ENCODE results near the gene MED12. TPM values are rescaled to one million over a fixed set of nuclear protein-coding genes. Genes with fewer than 3 reads are reported as not detected.
A peak's percentile ranks its signal among the peaks of the same experiment; 100 is the strongest.

The MED12 gene
- total RNA-seq, 4 donors from 2014 or later = 23.7 to 34.2 (median 28.2) TPM

DNA sequence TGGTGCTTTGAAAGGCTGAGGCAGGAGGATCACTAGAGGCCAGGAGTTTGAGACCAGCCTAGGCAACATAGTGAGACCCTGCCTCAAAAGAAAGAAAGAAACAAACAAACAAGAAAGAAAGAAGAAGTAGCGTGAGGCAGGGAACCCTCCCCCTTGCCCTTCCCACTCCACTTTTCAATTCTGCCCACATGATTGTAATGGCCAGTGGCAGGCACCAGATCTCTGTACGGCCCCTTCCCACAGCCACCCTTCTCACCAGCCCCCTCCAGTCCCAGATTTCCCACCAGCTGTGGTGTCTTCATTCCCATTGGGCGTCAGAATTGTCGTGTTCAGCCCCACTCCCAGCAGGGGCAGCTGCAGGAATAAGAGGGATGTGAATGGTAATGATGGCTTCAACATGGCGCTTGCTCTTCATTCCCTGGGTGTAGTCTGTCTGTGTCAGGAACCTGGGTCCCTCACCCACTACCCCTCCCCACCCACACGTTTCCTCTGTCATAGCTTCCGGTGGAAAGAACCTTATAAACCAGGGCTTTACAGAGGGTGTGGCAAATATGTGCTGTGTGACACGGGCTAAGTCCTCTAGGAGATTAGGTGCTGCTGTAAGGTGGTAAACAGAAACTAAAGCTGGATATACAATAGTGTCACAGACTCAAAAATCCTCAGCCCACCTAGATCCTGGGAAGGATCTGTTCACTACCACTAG lies 7.1 kb upstream of the MED12 start, which contains the start of gene IL2RG:
TSS of gene IL2RG (minus strand) at position 437 of the 703 bp plus-strand sequence. CDS start at position 399, 38 bp downstream.
- Histone ChIP-seq H3K4me1 (no peaks in the 10 kb centered on the region), H3K27me3 (peaks cover 0 to 4% (median 0%) of the 10 kb centered on the region in 4 donors), H3K9me3 (no peaks in the 10 kb centered on the region), H3K27ac (replicated peaks in 1 of 4) (no peak within 1 kb of the TSS), H3K4me3 (peak within 1 kb of the TSS in 1 of 4 donors; percentile 31), H3K36me3 (no peaks in the 10 kb centered on the region)
- DNase-seq (ENCODE audit: extremely low spot score) = no peak
- intact Hi-C loops (cut with DNase I) = no loop called here
- WGBS = 47% methylated on average over 8 of the region's 8 CpGs
- TF ChIP-seq POLR2AphosphoS5 (IDR thresholded peaks at IDR 0.05) (peak in 1 of 2 donors; percentile 33), POLR2A (IDR thresholded peaks at IDR 0.05; ENCODE audit: low read depth) (no peak), CTCF (IDR thresholded peaks at IDR 0.05) (no peak), EP300 (IDR thresholded peaks at IDR 0.05) (no peak)

DNA sequence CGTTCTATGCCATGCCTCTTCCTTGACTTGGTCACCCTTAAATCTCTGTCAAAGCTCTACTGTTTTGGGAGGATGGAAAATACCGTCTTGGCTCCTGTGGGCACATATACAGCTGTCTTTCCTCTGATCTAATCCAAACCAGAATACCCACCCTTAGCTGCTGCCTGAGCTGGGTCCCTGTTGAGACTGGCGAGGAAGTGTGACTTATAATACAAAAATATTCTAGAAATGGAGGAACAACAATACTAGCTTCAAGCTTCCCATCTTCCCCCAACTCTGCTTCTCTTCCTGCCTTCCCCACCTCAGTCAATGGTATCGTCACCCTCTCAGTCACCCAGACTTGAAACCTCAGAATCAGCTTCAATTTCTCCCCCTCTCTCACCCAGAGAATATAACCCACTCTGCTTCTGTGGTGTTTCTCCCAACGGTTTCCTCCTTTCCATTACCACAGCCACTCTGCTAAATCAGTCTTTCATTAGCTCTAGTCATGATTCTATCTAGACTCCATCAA lies 6.4 kb upstream of the MED12 start:
- H3K27ac ChIP-seq (replicated peaks in 1 of 4) = no peak overlapping the region
- peak overlapping the region in 1 of 4 donors; percentile 31 for H3K4me3 ChIP-seq
- H3K4me1 ChIP-seq = no peaks in the 10 kb centered on the region
- TF ChIP-seq POLR2AphosphoS5 (IDR thresholded peaks at IDR 0.05) = no peak
- no peak for TF ChIP-seq POLR2A (IDR thresholded peaks at IDR 0.05; ENCODE audit: low read depth)
- TF ChIP-seq CTCF (IDR thresholded peaks at IDR 0.05) = no peak
- no peak for TF ChIP-seq EP300 (IDR thresholded peaks at IDR 0.05)
- no peaks in the 10 kb centered on the region for H3K9me3 ChIP-seq
- H3K27me3 ChIP-seq = peaks cover 0 to 4% (median 0%) of the 10 kb centered on the region in 4 donors
- intact Hi-C loops (cut with DNase I) = no loop called here
- WGBS = 53% methylated on average over 5 of the region's 5 CpGs
- DNase-seq (ENCODE audit: extremely low spot score) = no peak
- no peaks in the 10 kb centered on the region for H3K36me3 ChIP-seq

DNA sequence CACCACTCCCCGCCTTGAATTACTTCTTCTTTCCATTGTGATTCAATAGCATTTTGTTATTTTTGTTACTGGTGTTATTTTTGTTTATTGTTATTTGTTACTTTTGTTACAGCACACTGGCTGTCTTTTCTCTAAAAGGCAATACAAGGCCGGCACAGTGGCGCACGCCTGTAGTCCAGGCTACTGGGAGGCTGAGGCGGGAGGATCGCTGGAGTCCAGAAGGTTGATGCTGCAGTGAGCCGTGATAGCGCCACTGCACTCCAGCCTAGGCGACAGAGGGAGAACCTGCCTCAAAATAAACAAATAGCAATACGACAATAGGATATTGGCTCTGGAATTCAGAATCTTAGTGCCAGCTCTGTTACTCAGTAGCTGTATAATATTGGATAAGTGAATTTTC lies 1.0 kb upstream of the MED12 start:
- 83% methylated on average over 10 of the region's 10 CpGs for WGBS
- Histone ChIP-seq H3K4me3 (peak overlapping the region in 2 of 4 donors; percentile 60 to 65), H3K27ac (replicated peaks in 1 of 4) (no peak overlapping the region), H3K36me3 (peaks cover 3 to 23% (median 21%) of the 10 kb centered on the region in 4 donors), H3K27me3 (no peaks in the 10 kb centered on the region), H3K9me3 (no peaks in the 10 kb centered on the region), H3K4me1 (peaks cover 6 to 19% (median 18%) of the 10 kb centered on the region in 4 donors)
- DNase-seq (ENCODE audit: extremely low spot score) = no peak
- intact Hi-C loops (cut with DNase I) = no loop called here
- TF ChIP-seq CTCF (IDR thresholded peaks at IDR 0.05) (no peak), POLR2AphosphoS5 (IDR thresholded peaks at IDR 0.05) (no peak), POLR2A (IDR thresholded peaks at IDR 0.05; ENCODE audit: low read depth) (no peak), EP300 (IDR thresholded peaks at IDR 0.05) (no peak)

GRCh38 chrX:71118985-71119535 lies 664 bp downstream of the MED12 start:
- H3K36me3 ChIP-seq = peaks cover 11 to 40% (median 38%) of the 10 kb centered on the region in 4 donors
- H3K9me3 ChIP-seq = no peaks in the 10 kb centered on the region
- H3K4me3 ChIP-seq = peak overlapping the region; percentile 60 to 71 (median 64)
- H3K27ac ChIP-seq (replicated peaks in 1 of 4) = peak overlapping the region; percentile 73 to 84 (median 82)
- 39% methylated on average over 17 of the region's 17 CpGs for WGBS
- TF ChIP-seq POLR2AphosphoS5 (IDR thresholded peaks at IDR 0.05) (no peak), CTCF (IDR thresholded peaks at IDR 0.05) (no peak)
- peaks cover 6 to 19% (median 18%) of the 10 kb centered on the region in 4 donors for H3K4me1 ChIP-seq
- H3K27me3 ChIP-seq = no peaks in the 10 kb centered on the region
- no peak for DNase-seq (ENCODE audit: extremely low spot score)
- intact Hi-C loops (cut with DNase I) = no loop called here

Data from esophagus muscularis mucosa (tissue), 4 donors.